ENCODE results near the gene CARS1.

CARS1 gene

DNA sequence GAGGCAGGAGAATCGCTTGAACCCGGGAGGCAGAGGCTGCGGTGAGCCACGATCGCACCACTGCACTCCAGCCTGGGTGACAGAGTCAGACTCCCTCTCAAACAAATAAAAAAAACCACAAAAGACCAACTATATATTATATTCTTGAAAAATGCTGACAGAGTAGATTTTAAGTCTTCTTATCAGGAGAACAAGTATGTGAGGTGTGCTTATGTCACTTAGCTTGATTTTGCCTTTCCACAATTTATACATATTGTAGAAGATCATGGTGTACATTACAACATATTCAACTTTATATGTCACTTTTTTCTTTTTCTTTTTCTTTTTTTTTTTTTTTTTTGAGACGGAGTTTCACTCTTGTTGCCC is 24.1 kb upstream of the CARS1 start:
- DNase-seq (ENCODE audit: low read depth) = no peak
- TF ChIP-seq, protein P1, sequence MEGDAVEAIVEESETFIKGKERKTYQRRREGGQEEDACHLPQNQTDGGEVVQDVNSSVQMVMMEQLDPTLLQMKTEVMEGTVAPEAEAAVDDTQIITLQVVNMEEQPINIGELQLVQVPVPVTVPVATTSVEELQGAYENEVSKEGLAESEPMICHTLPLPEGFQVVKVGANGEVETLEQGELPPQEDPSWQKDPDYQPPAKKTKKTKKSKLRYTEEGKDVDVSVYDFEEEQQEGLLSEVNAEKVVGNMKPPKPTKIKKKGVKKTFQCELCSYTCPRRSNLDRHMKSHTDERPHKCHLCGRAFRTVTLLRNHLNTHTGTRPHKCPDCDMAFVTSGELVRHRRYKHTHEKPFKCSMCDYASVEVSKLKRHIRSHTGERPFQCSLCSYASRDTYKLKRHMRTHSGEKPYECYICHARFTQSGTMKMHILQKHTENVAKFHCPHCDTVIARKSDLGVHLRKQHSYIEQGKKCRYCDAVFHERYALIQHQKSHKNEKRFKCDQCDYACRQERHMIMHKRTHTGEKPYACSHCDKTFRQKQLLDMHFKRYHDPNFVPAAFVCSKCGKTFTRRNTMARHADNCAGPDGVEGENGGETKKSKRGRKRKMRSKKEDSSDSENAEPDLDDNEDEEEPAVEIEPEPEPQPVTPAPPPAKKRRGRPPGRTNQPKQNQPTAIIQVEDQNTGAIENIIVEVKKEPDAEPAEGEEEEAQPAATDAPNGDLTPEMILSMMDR (IDR thresholded peaks at IDR 0.05; ENCODE audit: low read length, missing control alignments) = no peak
- H3K4me3 ChIP-seq (replicated peaks; ENCODE audit: low read depth, low read length) = no peak overlapping the region

DNA sequence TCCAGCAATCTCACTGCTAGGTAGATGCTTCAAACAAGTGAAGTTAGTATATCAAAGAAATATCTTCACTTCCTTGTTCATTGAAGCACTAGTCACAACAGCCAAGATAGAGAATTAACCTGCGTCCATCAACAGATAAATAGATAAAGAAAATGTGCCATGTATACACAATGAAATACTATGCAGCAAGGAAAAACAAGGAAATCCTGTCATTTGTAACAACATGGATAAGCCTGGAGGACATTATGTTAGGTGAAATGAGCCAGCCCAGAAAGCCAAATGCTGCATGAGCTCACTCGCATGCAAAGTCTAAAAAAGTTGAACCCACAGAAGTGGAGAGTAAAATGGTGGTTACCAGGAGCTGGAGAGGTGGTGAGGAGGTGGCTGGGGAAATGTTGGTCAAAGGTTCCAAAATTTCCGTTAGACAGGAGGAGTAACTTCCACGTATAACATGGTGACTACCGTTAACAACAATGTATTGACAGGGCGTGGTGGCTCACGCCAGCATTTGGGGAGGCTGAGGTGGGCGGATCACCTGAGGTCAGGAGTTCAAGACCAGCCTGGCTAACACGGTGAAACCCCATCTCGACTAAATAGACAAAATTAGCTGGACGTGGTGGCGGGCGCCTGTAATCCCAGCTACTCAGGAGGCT is 23.6 kb upstream of the CARS1 start:
- H3K4me3 ChIP-seq (replicated peaks; ENCODE audit: low read depth, low read length) = no peak overlapping the region
- no peak for DNase-seq (ENCODE audit: low read depth)
- TF ChIP-seq, protein P1 (IDR thresholded peaks at IDR 0.05; ENCODE audit: low read length, missing control alignments) = no peak

DNA sequence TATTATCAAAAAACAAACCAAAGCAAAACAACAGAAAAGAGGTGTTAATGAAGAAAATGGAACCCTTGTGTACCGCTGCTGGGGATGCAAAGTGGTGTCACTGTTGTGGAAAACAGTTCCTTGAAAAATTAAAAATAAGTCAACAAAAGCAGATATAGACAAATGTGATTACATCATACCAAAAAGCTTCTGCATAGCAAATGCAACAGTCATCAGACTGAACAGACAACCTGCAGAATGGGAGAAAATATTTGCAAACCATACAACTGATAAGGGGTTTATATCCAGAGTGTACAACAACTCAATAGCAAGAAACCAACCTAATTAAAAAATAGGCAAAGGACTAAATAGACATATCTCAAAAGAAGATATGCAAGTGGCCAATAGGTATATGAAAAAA is 22.9 kb upstream of the CARS1 start:
- TF ChIP-seq, protein P1 (IDR thresholded peaks at IDR 0.05; ENCODE audit: low read length, missing control alignments) = no peak
- H3K4me3 ChIP-seq (replicated peaks; ENCODE audit: low read depth, low read length) = no peak overlapping the region
- peak; percentile 42 for DNase-seq (ENCODE audit: low read depth)

DNA sequence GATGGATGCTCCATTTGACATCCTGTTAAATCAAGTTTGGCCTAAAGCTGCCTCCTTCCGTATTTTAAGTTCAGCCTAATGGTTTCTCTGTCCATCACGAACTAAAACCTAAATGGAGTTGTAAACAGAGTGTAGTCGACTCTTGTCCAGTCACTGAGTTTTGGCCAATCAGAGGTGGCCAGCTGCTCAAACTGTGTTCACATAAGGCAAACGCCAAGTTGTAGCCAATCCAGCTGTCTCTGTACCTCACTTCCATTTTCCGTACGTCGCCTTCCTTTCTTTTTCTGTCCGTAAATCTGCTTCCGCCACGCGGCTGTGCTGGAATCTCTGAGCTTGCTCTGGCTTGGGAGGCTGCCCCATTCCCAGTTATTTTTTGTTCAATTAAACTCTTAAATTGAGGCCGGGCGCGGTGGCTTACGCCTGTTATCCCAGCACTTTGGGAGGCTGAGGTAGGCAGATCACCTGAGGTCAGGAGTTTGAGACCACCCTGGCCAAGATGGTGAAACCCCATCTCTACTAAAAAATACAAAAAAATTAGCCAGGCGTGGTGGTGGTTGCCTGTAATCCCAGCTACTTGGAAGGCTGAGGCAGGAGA is 20.7 kb upstream of the CARS1 start:
- H3K4me3 ChIP-seq (replicated peaks; ENCODE audit: low read depth, low read length) = no peak overlapping the region
- TF ChIP-seq, protein P1 (IDR thresholded peaks at IDR 0.05; ENCODE audit: low read length, missing control alignments) = no peak
- no peak for DNase-seq (ENCODE audit: low read depth)

DNA sequence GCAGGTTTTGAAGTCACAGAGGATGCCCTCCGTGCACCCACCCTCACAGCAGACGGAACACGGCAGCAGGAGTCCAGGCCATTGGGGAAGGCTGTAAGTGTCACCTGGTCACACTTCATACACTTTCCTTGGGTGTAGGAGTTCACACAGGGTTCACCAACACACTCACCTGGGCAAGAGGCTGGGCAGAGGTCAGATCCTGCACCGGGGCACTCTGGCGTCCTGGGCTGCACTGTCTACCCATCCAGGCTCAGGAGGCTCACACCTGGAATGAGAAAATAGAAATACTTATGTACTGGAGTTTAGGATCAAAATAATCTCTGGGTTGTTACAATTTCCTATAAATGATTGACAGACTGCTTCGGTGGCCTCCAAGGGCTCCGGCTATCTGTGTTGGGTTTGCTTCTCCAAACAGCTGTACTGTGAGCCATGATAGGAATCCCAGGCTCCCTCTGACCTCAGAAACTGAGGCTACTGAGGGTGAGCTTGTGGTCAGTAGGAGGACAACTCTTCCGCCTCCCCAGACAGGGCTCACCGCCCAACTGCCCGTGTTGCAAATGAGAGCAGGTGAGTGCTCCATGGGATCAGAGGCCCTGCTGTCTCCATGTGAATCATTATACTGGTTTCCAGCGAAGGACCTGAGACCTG is 20.1 kb upstream of the CARS1 start:
- TF ChIP-seq, protein P1 (IDR thresholded peaks at IDR 0.05; ENCODE audit: low read length, missing control alignments) = no peak
- no peak overlapping the region for H3K4me3 ChIP-seq (replicated peaks; ENCODE audit: low read depth, low read length)
- DNase-seq (ENCODE audit: low read depth) = no peak

DNA sequence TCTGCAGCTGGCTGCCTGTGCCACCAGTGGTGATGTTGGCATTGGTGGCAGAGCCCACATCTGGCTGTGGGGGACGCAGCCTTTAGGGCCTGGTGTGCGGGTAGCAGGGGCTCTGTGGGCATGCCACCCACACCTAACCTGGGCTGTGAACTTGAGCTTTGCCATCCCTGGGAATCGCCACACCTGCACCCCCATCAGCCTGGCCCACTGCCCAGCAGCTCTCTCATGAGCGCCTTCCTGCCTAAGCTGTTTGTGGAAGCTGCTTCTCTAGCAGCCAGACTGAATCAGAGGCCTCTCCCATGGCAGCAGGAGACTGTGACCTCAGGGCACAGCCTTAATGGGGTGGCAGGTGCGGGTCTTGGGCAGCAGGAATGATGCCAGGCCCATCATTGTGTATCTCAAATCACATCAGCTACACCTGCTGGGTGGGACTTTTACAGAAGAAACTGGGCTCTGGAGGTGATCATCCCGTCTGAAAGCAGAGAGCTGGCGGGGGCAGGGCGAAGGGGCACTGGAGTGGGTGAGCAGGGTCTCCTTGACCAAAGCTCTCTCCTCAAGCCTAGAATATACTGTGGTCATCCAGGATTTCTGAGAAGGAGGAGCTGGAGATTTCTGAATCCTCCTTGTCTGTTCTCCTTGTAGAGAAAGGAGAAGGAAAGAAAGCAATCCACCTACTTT is 17.8 kb upstream of the CARS1 start:
- no peak for DNase-seq (ENCODE audit: low read depth)
- TF ChIP-seq, protein P1 (IDR thresholded peaks at IDR 0.05; ENCODE audit: low read length, missing control alignments) = no peak
- H3K4me3 ChIP-seq (replicated peaks; ENCODE audit: low read depth, low read length) = no peak overlapping the region
